Activated naive CD8-positive, alpha-beta T cell treated with anti-CD3 and anti-CD28 coated beads for 36 hours (primary cell): ENCODE data around the gene DOCK1. TPM values are rescaled to one million over a fixed set of nuclear protein-coding genes. Genes with fewer than 3 reads are reported as not detected.

Source experiments
- DNase-seq: peaks from one replicate; pipeline ENCODE4 v3.0.0; 2021
- H3K27ac Mint-ChIP-seq: one replicate; pipeline ENCODE4 v1.8.0; 2022; ENCODE audit warnings: mild to moderate bottlenecking, moderate library complexity, mixed read lengths
- H3K27me3 Mint-ChIP-seq: one replicate; pipeline ENCODE4 v1.8.0; 2022; ENCODE audit warnings: mild to moderate bottlenecking, mixed read lengths
- H3K36me3 Mint-ChIP-seq: one replicate; pipeline ENCODE4 v1.8.0; 2021; ENCODE audit warnings: mild to moderate bottlenecking, mixed read lengths
- H3K4me1 Mint-ChIP-seq: one replicate; pipeline ENCODE4 v1.8.0; 2021; ENCODE audit warnings: mixed read lengths
- H3K4me3 Mint-ChIP-seq: one replicate; pipeline ENCODE4 v1.8.0; 2022; ENCODE audit warnings: mild to moderate bottlenecking, moderate library complexity, mixed read lengths
- H3K9me3 Mint-ChIP-seq: one replicate; pipeline ENCODE4 v1.8.0; 2022; ENCODE audit warnings: mixed read lengths
- total RNA-seq, 2 experiments: library from RNA; stranded (reverse); gene quantifications; one replicate each; pipeline ENCODE4 v1.2.3, GENCODE V29; 2021

Gene DOCK1
- total RNA-seq, 2 experiments from 2014 or later: 0.76 to 0.95 TPM

DNA sequence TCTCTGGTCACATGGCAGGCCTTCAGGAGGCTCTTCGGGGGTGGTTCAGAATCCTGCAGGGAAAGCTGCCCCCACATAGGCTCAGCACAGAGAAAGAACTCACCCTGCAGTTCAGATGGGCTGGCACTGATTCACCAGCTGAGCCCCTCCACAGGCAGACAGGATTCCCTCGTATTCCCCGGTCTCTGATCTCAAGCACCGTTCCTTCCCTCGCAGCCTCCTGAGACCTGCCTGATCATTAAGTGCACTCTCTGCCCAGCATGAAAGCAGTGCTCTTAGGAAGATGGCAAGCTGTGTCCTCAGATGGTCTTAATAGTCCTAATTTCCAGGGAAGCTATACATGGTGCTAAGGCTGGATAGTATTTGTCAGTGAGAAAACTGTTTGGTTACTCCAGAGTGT lies 565.7 kb downstream of the DOCK1 start:
- H3K36me3 Mint-ChIP-seq: no peaks in the 10 kb centered on the region
- no peak overlapping the region for H3K4me3 Mint-ChIP-seq
- H3K4me1 Mint-ChIP-seq: no peaks in the 10 kb centered on the region
- H3K9me3 Mint-ChIP-seq: no peaks in the 10 kb centered on the region
- no peak for DNase-seq
- H3K27ac Mint-ChIP-seq: no peak overlapping the region
- no peaks in the 10 kb centered on the region for H3K27me3 Mint-ChIP-seq

DNA sequence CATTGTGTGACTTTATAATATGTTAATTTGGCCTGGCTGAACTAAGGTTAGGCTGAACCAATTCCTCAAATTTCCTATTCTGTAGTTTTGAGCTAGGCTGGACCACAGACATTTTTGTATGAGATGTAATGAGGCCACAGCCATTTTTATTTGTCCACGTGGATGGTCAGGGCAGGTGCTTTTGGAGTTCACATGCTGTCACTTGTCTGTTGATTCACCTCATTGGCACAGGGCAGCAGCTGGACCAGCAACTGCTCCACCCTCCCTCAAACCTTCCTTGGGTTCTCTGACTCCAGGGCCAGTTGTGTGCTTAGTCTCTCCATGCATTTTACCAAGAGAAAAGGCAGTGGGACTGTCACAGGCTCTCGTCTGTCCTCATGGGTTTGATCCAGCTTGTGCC lies 567.7 kb downstream of the DOCK1 start:
- H3K9me3 Mint-ChIP-seq: no peaks in the 10 kb centered on the region
- DNase-seq: no peak
- no peaks in the 10 kb centered on the region for H3K36me3 Mint-ChIP-seq

DNA sequence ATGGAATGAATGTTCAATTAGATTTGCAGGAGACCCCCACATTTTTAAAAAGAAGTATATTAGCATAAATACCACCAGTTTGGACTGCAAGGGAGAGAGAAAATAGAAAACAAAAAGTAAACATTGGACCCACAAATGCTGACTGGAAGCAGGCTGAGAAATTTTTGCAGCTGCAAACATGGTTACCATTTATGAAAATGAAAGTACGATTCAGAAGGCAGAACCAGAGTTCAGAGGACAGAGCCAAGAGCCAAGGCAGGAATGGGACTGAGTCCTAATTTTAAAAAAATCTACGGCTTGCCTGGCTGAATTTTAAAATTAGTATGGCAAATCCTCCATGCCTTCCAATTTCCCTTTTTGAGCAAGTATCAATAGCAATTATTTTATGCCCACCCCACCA lies 569.3 kb downstream of the DOCK1 start:
- Mint-ChIP-seq H3K9me3 (no peaks in the 10 kb centered on the region), H3K36me3 (no peaks in the 10 kb centered on the region), H3K4me1 (no peaks in the 10 kb centered on the region), H3K27ac (no peak overlapping the region), H3K4me3 (no peak overlapping the region), H3K27me3 (no peaks in the 10 kb centered on the region)
- DNase-seq: no peak

More for the DNA sequence above, 567.7 kb downstream of the DOCK1 start:
- H3K4me3 Mint-ChIP-seq: no peak overlapping the region
- H3K27me3 Mint-ChIP-seq: no peaks in the 10 kb centered on the region
- no peak overlapping the region for H3K27ac Mint-ChIP-seq
- no peaks in the 10 kb centered on the region for H3K4me1 Mint-ChIP-seq

DNA sequence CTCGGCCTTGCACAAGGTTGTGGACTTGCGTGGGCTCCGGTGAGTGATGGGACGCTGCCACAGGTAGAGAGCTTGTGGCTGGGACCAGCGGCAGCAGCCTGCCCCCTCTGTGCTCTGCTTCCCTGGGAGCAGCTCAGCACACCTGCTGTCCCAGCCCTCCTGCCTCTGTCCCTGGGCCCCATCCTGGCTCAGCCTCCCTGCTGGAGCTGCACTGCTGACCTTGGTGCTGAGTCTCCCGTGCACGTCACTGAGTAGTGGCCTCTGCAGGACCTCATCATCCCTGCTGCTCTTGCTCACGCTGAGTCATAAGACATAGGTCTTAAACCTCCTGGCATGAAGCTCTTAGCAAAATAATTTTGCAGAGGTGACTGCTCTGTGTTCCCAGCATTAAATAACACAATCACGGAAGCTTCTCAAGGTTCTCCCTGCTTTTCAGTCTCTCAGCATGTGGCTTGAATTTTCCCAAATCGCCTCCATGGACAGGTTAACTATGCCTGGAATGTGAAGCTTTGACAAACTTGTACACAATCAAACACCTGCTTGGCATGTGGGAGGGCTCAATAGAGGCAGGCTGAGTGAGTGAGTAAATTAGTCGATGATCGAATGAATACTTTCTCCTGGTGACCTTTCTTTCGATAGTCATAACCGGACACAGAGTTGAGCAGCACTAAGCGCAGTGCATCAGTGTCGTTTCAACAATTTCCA lies 580.1 kb downstream of the DOCK1 start:
- no peaks in the 10 kb centered on the region for H3K36me3 Mint-ChIP-seq
- no peak for DNase-seq
- H3K27me3 Mint-ChIP-seq: peaks cover 4% of the 10 kb centered on the region
- H3K9me3 Mint-ChIP-seq: no peaks in the 10 kb centered on the region
- H3K27ac Mint-ChIP-seq: no peak overlapping the region
- H3K4me1 Mint-ChIP-seq: no peaks in the 10 kb centered on the region
- no peak overlapping the region for H3K4me3 Mint-ChIP-seq

DNA sequence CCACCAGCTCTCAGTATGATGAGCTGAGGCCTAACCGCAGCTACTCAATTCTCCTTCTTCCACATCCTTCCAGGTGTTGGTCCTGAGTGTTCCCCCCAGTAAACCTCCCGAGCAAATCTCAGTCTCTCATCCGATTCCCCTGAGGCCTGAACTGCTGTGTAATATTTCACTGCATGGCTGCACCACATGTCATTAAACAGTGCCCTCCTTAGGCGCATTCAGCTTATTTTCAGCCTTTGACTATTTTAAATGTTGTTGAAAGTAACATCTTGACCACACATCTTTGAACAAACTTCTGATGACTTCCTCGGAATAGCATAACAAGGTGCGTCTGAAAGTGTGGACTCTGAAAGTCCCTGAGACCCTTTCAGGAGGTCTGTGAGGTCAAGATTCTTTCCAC lies 581.1 kb downstream of the DOCK1 start:
- Mint-ChIP-seq H3K4me1 (no peaks in the 10 kb centered on the region), H3K27me3 (peaks cover 4% of the 10 kb centered on the region), H3K4me3 (no peak overlapping the region), H3K36me3 (no peaks in the 10 kb centered on the region), H3K9me3 (no peaks in the 10 kb centered on the region), H3K27ac (no peak overlapping the region)
- DNase-seq: no peak

DNA sequence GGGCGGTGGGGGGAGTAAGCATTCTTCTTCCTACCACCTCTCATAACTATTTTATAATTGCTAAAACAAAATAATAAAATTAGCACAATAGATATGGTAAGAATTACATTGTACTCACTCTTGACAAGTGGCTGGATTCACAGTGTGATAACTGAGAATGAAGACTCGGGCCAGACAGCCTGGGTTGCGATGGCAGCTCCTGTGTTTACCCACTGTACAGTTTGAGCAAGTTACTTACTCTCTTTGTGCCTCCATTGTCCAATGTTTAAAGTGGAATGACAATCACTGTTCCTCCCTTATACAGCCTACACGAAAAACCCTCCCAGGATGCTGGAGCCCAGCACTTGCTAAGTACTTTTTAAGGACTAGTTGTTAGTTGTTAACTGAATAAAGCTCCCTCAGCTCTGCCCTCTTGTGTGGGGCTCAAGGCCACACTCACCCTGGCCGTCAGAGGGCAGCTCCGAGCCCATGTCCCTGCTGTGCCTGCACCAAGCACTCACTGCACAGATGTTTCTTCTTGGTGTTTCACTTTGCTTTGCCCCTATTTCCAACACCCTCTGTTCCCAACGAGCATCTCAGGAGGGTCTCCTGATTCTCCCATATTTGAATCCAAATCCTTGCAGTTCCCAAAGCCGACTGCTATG lies 587.5 kb downstream of the DOCK1 start:
- no peaks in the 10 kb centered on the region for H3K9me3 Mint-ChIP-seq
- H3K27ac Mint-ChIP-seq: no peak overlapping the region
- no peaks in the 10 kb centered on the region for H3K4me1 Mint-ChIP-seq
- no peaks in the 10 kb centered on the region for H3K36me3 Mint-ChIP-seq
- no peak for DNase-seq
- H3K4me3 Mint-ChIP-seq: no peak overlapping the region
- H3K27me3 Mint-ChIP-seq: peaks cover 6% of the 10 kb centered on the region

DNA sequence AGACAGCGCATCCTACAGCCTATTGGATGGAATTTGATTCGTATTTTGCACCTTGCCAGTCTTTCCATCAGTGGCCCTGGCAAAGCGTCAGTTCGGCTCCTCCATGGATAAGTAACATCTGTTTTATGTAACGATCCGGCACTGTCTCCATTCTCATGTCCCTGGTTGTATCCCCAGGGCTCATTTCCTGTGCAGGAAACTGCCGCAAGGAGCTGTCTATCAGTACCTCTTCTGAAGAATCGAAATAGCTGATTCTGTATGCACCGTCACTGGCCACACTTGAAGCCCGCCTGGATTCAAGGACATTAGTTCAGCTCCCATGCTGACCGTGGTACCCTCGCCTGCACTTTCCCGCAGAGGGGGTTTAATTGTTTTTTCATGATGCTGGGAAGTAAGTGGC lies 590.8 kb downstream of the DOCK1 start:
- H3K4me3 Mint-ChIP-seq: no peak overlapping the region
- no peaks in the 10 kb centered on the region for H3K4me1 Mint-ChIP-seq
- H3K9me3 Mint-ChIP-seq: no peaks in the 10 kb centered on the region

DNA sequence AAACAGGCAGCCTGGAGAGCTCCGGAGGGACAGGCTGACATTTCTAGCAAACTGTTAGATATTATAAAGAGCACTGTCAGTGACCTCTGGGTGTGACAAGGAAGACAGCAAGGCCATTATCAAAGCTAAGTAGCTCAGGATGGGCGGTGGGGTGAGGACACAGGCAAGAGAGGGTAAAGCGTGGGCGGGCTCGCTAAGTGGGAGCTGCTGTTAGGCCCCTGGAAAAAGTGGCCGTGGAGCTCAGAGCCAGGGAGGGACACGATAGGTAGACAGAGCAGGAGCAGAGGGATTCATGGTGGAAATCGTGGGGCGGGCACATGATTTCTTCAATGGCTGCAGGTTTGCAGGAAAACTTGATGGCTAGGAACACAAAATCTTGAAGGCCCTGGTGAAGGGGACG lies 592.5 kb downstream of the DOCK1 start:
- H3K27me3 Mint-ChIP-seq: peaks cover 13% of the 10 kb centered on the region
- DNase-seq: no peak
- H3K27ac Mint-ChIP-seq: no peak overlapping the region
- no peaks in the 10 kb centered on the region for H3K36me3 Mint-ChIP-seq
- no peaks in the 10 kb centered on the region for H3K9me3 Mint-ChIP-seq
- H3K4me1 Mint-ChIP-seq: no peaks in the 10 kb centered on the region
- no peak overlapping the region for H3K4me3 Mint-ChIP-seq

More for the DNA sequence above, 590.8 kb downstream of the DOCK1 start:
- H3K27me3 Mint-ChIP-seq: peaks cover 13% of the 10 kb centered on the region
- no peaks in the 10 kb centered on the region for H3K36me3 Mint-ChIP-seq
- no peak overlapping the region for H3K27ac Mint-ChIP-seq
- DNase-seq: no peak

DNA sequence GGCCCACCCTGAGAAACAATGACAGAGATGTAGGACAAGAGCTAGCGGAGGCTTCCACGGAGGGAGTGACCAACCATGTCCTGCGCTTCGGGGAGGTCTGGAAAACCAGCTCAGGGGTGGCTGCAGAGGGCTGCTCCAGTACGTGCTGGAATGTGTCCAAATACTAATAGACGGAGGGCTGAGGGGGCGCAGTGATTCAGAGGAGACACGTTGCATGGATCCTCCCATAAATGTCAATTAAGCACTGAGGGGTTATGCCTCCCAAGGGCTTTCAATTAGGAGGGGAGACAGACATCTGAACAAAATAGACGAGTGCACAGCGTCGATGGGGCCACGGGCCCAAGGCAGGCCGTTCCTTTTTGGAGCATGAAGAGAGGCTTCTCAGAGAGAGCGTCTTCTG lies 592.9 kb downstream of the DOCK1 start:
- no peak for DNase-seq
- Mint-ChIP-seq H3K27me3 (peaks cover 13% of the 10 kb centered on the region), H3K27ac (no peak overlapping the region), H3K36me3 (no peaks in the 10 kb centered on the region), H3K4me1 (no peaks in the 10 kb centered on the region), H3K4me3 (no peak overlapping the region), H3K9me3 (no peaks in the 10 kb centered on the region)

DNA sequence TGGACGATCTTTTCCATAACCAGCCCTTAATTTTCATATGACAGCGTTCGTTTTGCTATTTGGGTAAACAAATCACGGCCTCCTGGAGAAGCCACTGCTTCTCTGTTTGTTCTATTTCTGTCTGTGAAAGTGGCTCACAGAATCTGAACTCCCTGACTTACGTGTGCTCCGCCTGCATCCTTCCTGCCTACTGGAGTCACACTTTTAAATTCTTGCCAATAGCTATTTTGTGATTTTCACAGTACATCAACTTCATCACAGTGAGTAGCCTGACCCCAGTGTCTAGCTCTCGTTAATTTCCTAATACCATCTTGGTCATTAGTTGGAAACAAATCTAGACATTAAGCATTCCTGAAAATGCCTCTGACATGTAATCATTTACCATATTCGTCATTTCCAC lies 594.9 kb downstream of the DOCK1 start:
- Mint-ChIP-seq H3K36me3 (no peaks in the 10 kb centered on the region), H3K27me3 (peaks cover 13% of the 10 kb centered on the region), H3K4me3 (no peak overlapping the region), H3K9me3 (no peaks in the 10 kb centered on the region), H3K4me1 (no peaks in the 10 kb centered on the region), H3K27ac (no peak overlapping the region)
- DNase-seq: no peak

Other genes with a start within 250 kb of the DOCK1 start
- gene C10orf90, start 234.7 kb upstream of the DOCK1 start, total RNA-seq: not detected